ENCODE results near the gene IL2RA. TPM values are rescaled to one million over a fixed set of nuclear protein-coding genes. Genes with fewer than 3 reads are reported as not detected.

Gene IL2RA
- total and polyA plus RNA-seq, 2 experiments from 2014 or later, result not detected

DNA sequence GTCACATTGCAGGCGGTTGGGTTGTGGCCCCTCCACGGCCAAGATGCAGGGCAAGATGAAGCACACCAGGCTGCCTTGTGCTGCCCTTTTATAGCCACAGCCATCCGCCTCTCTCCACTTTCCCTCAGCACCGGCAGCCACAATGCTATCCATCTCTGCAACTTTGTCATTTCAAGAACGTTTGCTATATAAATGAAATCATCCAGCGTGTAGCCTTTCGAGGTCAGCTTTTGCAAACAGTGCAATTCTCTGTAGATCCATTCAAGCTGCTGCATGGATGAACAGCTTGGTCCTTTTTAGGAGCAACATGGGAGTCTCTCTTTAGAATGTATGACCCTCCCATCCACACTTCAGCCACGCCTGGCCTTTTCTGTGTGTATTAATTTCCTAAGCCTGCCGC lies 78.4 kb downstream of the IL2RA start:
- no peaks in the 10 kb centered on the region for H3K36me3 Mint-ChIP-seq (ENCODE audit: low read depth)
- H3K27ac Mint-ChIP-seq, result no peak overlapping the region
- H3K4me1 ChIP-seq (ENCODE audit: insufficient read depth), result no peaks in the 10 kb centered on the region
- H2AFZ ChIP-seq, result no peak overlapping the region; the same call in 1 of the 2 replicates
- H3K9me3 Mint-ChIP-seq, result no peaks in the 10 kb centered on the region; the same call in 2 of the 3 replicates
- TF ChIP-seq, protein P1, sequence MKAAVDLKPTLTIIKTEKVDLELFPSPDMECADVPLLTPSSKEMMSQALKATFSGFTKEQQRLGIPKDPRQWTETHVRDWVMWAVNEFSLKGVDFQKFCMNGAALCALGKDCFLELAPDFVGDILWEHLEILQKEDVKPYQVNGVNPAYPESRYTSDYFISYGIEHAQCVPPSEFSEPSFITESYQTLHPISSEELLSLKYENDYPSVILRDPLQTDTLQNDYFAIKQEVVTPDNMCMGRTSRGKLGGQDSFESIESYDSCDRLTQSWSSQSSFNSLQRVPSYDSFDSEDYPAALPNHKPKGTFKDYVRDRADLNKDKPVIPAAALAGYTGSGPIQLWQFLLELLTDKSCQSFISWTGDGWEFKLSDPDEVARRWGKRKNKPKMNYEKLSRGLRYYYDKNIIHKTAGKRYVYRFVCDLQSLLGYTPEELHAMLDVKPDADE (IDR thresholded peaks at IDR 0.05), result no peak
- no peak for TF ChIP-seq ZNF114 (CRISPR knock-in tag; IDR thresholded peaks at IDR 0.05)
- no peak overlapping the region for H3K4me2 ChIP-seq
- ATAC-seq (no peak), DNase-seq (ENCODE audit: low spot score) (no peak)
- H3K79me2 ChIP-seq (replicated peaks; ENCODE audit: insufficient read depth), result no peaks in the 10 kb centered on the region
- peaks cover 16% of the 10 kb centered on the region for H3K27me3 Mint-ChIP-seq (ENCODE audit: insufficient read depth, low read depth, poor library complexity)
- no peaks in the 10 kb centered on the region for H3F3A ChIP-seq (replicated peaks; ENCODE audit: low read depth)
- H3K27ac ChIP-seq (ENCODE audit: low read depth), result no peak overlapping the region
- no peaks in the 10 kb centered on the region for H3K4me1 Mint-ChIP-seq
- H3K36me3 ChIP-seq (ENCODE audit: insufficient read depth), result no peaks in the 10 kb centered on the region
- H4K20me1 ChIP-seq (replicated peaks; ENCODE audit: insufficient read depth), result no peaks in the 10 kb centered on the region
- H3K27me3 ChIP-seq (ENCODE audit: insufficient read depth), result peaks cover 14% of the 10 kb centered on the region
- no peak overlapping the region for H3K4me3 Mint-ChIP-seq
- no peaks in the 10 kb centered on the region for H3K9me2 ChIP-seq (ENCODE audit: insufficient read depth)
- H3K4me3 ChIP-seq, result no peak overlapping the region

DNA sequence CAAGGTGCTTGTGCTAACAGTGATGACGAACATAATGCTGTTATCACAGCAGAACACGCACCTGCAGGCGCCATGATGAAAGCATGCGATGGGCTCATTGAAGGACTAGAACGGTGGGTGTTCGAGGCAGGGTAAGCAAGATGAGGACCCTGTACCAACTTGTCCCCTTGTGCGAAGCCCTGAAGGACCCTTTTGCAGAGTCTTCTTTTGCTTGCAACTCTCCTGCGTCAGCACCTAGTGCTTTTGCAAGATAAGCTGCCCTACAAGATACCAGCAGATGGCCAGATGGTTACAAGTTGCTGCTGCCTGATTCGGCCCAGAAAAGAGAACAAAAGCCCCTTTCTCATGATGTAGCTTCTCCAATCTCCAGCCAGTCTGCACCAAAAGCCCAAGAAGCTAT lies 80.6 kb downstream of the IL2RA start:
- Mint-ChIP-seq H3K36me3 (ENCODE audit: low read depth) (peaks cover 2% of the 10 kb centered on the region; the same call in 1 of the 3 replicates), H3K4me3 (no peak overlapping the region), H3K27me3 (ENCODE audit: insufficient read depth, low read depth, poor library complexity) (peaks cover 30% of the 10 kb centered on the region), H3K4me1 (peaks cover 4% of the 10 kb centered on the region), H3K9me3 (no peaks in the 10 kb centered on the region; the same call in 2 of the 3 replicates), H3K27ac (no peak overlapping the region)
- Histone ChIP-seq H3F3A (replicated peaks; ENCODE audit: low read depth) (0 out of 2 replicates have a peak, but pooled peaks cover 3% of the 10 kb centered on the region), H3K9me2 (ENCODE audit: insufficient read depth) (no peaks in the 10 kb centered on the region), H3K4me3 (no peak overlapping the region), H4K20me1 (replicated peaks; ENCODE audit: insufficient read depth) (no peaks in the 10 kb centered on the region), H3K36me3 (ENCODE audit: insufficient read depth) (no peaks in the 10 kb centered on the region), H3K4me2 (no peak overlapping the region), H3K4me1 (ENCODE audit: insufficient read depth) (peaks cover 6% of the 10 kb centered on the region), H3K27me3 (ENCODE audit: insufficient read depth) (peaks cover 36% of the 10 kb centered on the region), H3K27ac (ENCODE audit: low read depth) (no peak overlapping the region), H3K79me2 (replicated peaks; ENCODE audit: insufficient read depth) (no peaks in the 10 kb centered on the region), H2AFZ (no peak overlapping the region)
- DNase-seq (ENCODE audit: low spot score) (no peak), ATAC-seq (no peak)
- TF ChIP-seq NANOG (IDR thresholded peaks at IDR 0.05; ENCODE audit: borderline replicate concordance) (no peak), EZH2phosphoT487 (IDR thresholded peaks at IDR 0.05; ENCODE audit: unreplicated experiment) (no peak), EZH2 (IDR thresholded peaks at IDR 0.05; ENCODE audit: low read depth, unreplicated experiment) (no peak), POLR2AphosphoS5 (IDR thresholded peaks at IDR 0.05; ENCODE audit: low read depth) (no peak), JUNB (IDR thresholded peaks at IDR 0.05; ENCODE audit: unreplicated experiment) (no peak), ZNF462 (CRISPR knock-in tag; IDR thresholded peaks at IDR 0.05) (no peak), ZNF331 (CRISPR knock-in tag; IDR thresholded peaks at IDR 0.05; ENCODE audit: low read depth) (no peak), CTCF (conservative IDR thresholded peaks at IDR 0.05; ENCODE audit: low read depth in 2 of 2) (no peak), STAT1 (IDR thresholded peaks at IDR 0.05; ENCODE audit: unreplicated experiment) (no peak), CREB1 (CRISPR knock-in tag; IDR thresholded peaks at IDR 0.05; ENCODE audit: low read depth) (no peak), ZNF114 (CRISPR knock-in tag; IDR thresholded peaks at IDR 0.05) (no peak)
- TF ChIP-seq, protein P1 (IDR thresholded peaks at IDR 0.05), result no peak

Data from GM23338 (cell line).